Endothelial cell of umbilical vein (primary cell): Measurements from ENCODE around the gene SUPT3H. TPM values are rescaled to one million over a fixed set of nuclear protein-coding genes. Genes with fewer than 3 reads are reported as not detected.

ENCODE experiments used
- BruUV-seq: library from RNA; stranded (reverse); fragments of 400-500 nt; replicated peaks from 2 replicates; lab custom pipeline; 2021; lab: Mats Ljungman, UMichigan
- CTCF ChIA-PET: fragments of 300-600, 350-600 bp; sonication (Branson Sonifier 250); formaldehyde crosslinking; loops from one replicate; lab custom pipeline; 2021; ENCODE audit warnings: antibody characterized with exemption, inconsistent platforms; lab: Charles Lee
- POLR2A ChIA-PET: fragments of 300-600, 350-600 bp; sonication (Branson Sonifier 250); formaldehyde crosslinking; loops from one replicate; lab custom pipeline; 2021; ENCODE audit warnings: antibody characterized with exemption, inconsistent platforms; lab: Charles Lee
- DNase-seq: peaks from one replicate; pipeline ENCODE4 v3.0.0-alpha.2; 2011; ENCODE audit warnings: low read depth, low spot score
- FAIRE-seq: peaks from 2 replicates; lab custom pipeline; 2011; peaks lifted over from hg19 to GRCh38; lab: Jason Lieb, UNC
- H2AFZ ChIP-seq: 2 replicates; pipeline ENCODE4 v1.6.0; 2012; ENCODE audit warnings: low read depth, low read length, control low read depth, inconsistent platforms
- H3K27ac ChIP-seq: 2 replicates; pipeline ENCODE4 v1.5.1; 2011; ENCODE audit warnings: low read depth, mild to moderate bottlenecking, control low read depth, low read length, moderate library complexity; ENCODE audit not compliant: insufficient read depth
- H3K27me3 ChIP-seq, 2 experiments: 2 replicates each; pipeline versions ENCODE4 v1.6.0 to v1.6.1; 2011; ENCODE audit warnings: low read length in 2 of 2, mixed read lengths in 1 of 2; ENCODE audit not compliant: control insufficient read depth in 2 of 2, insufficient read depth in 2 of 2
- H3K36me3 ChIP-seq, 2 experiments: 2 replicates in 1 of 2; 3 replicates in 1 of 2; pipeline ENCODE4 v1.5.1; 2011; ENCODE audit warnings: low read length in 2 of 2, mild to moderate bottlenecking in 1 of 2, moderate library complexity in 1 of 2; ENCODE audit not compliant: control insufficient read depth in 2 of 2, insufficient read depth in 2 of 2; ENCODE audit errors: extremely low read depth in 1 of 2
- H3K4me1 ChIP-seq: 3 replicates; pipeline ENCODE4 v1.5.1; 2011; ENCODE audit warnings: mild to moderate bottlenecking, low read length; ENCODE audit not compliant: control insufficient read depth, insufficient read depth; ENCODE audit errors: extremely low read depth
- H3K4me2 ChIP-seq: 2 replicates; pipeline ENCODE4 v1.6.1; 2011; ENCODE audit warnings: low read length, control low read depth, mixed read lengths; ENCODE audit not compliant: insufficient read depth
- H3K4me3 ChIP-seq, 3 experiments: fragments of 200-600 bp in 1 of 3; sonication (generic), shearing (Covaris generic) in 1 of 3; replicated peaks in 1 of 3; 2 replicates each; pipeline ENCODE4 v1.5.1; 2011 to 2016; ENCODE audit warnings: control low read depth in 3 of 3, low read length in 3 of 3, mild to moderate bottlenecking in 2 of 3, inconsistent platforms in 1 of 3, low read depth in 1 of 3, moderate library complexity in 1 of 3; ENCODE audit not compliant: insufficient read depth in 1 of 3
- H3K79me2 ChIP-seq: 2 replicates; pipeline ENCODE4 v1.6.0; 2012; ENCODE audit warnings: low read length, inconsistent platforms; ENCODE audit not compliant: control insufficient read depth, insufficient read depth
- H3K9ac ChIP-seq: replicated peaks from 2 replicates; pipeline ENCODE3; 2011; ENCODE audit warnings: low read length, control low read depth; ENCODE audit not compliant: insufficient read depth; ENCODE audit errors: extremely low read depth
- H3K9me1 ChIP-seq: replicated peaks from 3 replicates; pipeline ENCODE4 v1.6.0; 2011; ENCODE audit warnings: mild to moderate bottlenecking, low read length; ENCODE audit not compliant: control insufficient read depth, insufficient read depth; ENCODE audit errors: extremely low read depth
- H3K9me3 ChIP-seq: replicated peaks from 2 replicates; pipeline ENCODE4 v1.5.1; 2012; ENCODE audit warnings: low read length, inconsistent platforms; ENCODE audit not compliant: control insufficient read depth, insufficient read depth
- H4K20me1 ChIP-seq: replicated peaks from 2 replicates; pipeline ENCODE3; 2011; ENCODE audit warnings: mild to moderate bottlenecking, low read length; ENCODE audit not compliant: control insufficient read depth, insufficient read depth; ENCODE audit errors: extremely low read depth
- CTCF ChIP-seq, 2 donors: IDR thresholded peaks; 1 replicate in 1 of 2; 2 replicates in 1 of 2; pipeline ENCODE4 v1.5.1; 2011; ENCODE audit warnings: low read length in 2 of 2, mild to moderate bottlenecking in 2 of 2, moderate library complexity in 2 of 2, control low read depth in 1 of 2, inconsistent platforms in 1 of 2, low read depth in 1 of 2; ENCODE audit not compliant: insufficient read depth in 1 of 2; ENCODE audit errors: extremely low read depth in 1 of 2
- EZH2 ChIP-seq: IDR thresholded peaks from 2 replicates; pipeline ENCODE4 v1.6.1; 2012; ENCODE audit warnings: borderline replicate concordance, low read depth, mild to moderate bottlenecking, moderate library complexity, low read length, inconsistent platforms; ENCODE audit not compliant: severe bottlenecking
- FOS ChIP-seq: IDR thresholded peaks from 2 replicates; pipeline ENCODE4 v1.6.1; 2011; ENCODE audit warnings: mild to moderate bottlenecking, low read length, moderate library complexity, borderline replicate concordance; ENCODE audit not compliant: insufficient read depth
- GATA2 ChIP-seq: IDR thresholded peaks from 2 replicates; pipeline ENCODE4 v1.7.0; 2011; ENCODE audit warnings: low read depth, mild to moderate bottlenecking, moderate library complexity, mixed read lengths, low read length; ENCODE audit not compliant: insufficient read length, insufficient read depth
- JUN ChIP-seq: IDR thresholded peaks from 2 replicates; pipeline ENCODE4 v1.6.1; 2011; ENCODE audit warnings: borderline replicate concordance, low read depth; ENCODE audit not compliant: insufficient read length, insufficient read depth
- MAX ChIP-seq: IDR thresholded peaks from 2 replicates; pipeline ENCODE4 v1.6.1; 2011; ENCODE audit not compliant: insufficient read depth, insufficient read length
- MYC ChIP-seq: IDR thresholded peaks from one replicate; pipeline ENCODE4 v1.6.1; 2011; ENCODE audit warnings: mild to moderate bottlenecking, low read depth, low read length
- POLR2A ChIP-seq: IDR thresholded peaks from 2 replicates; pipeline ENCODE4 v1.6.1; 2012; ENCODE audit warnings: low read depth, mild to moderate bottlenecking, control low read depth, low read length
- POLR2AphosphoS5 ChIP-seq: IDR thresholded peaks from 2 replicates; pipeline ENCODE4 v1.6.1; 2012; ENCODE audit warnings: low read depth, mild to moderate bottlenecking, control low read depth, low read length, moderate library complexity; ENCODE audit not compliant: insufficient read depth
- dilution Hi-C: fragments of 300-500 bp; cut with MboI; formaldehyde crosslinking; loops from one replicate; pipeline ENCODE4 v1.15.0; 2019; ENCODE audit warnings: low sequenced_read_pairs; ENCODE audit not compliant: extremely low pct_ligation_motif_present
- intact Hi-C: fragments of 100-400 bp; cut with micrococcal nuclease; formaldehyde crosslinking; loops from one replicate; pipeline ENCODE4 v1.10.0; 2022
- polyA plus RNA-seq, 4 experiments: library from polyadenylated mRNA; depleted of rRNA in 3 of 4; stranded (reverse) in 3 of 4; unstranded in 1 of 4; fragments of >200 nt; gene quantifications; 2 replicates each; pipeline versions ENCODE4 v1.2.1 to v1.2.3, GENCODE V29; 2011 to 2012; ENCODE audit warnings: missing spikeins in 1 of 4
- total RNA-seq: library from RNA; stranded (reverse); gene quantifications from 2 replicates; pipeline ENCODE4 v1.2.3, GENCODE V29; 2021

SUPT3H gene
- total and polyA plus RNA-seq, 2 donors (not counting 3 experiments of a cell fraction or from before 2014, with no cell fraction given) = 8.3 to 9.8 TPM

DNA sequence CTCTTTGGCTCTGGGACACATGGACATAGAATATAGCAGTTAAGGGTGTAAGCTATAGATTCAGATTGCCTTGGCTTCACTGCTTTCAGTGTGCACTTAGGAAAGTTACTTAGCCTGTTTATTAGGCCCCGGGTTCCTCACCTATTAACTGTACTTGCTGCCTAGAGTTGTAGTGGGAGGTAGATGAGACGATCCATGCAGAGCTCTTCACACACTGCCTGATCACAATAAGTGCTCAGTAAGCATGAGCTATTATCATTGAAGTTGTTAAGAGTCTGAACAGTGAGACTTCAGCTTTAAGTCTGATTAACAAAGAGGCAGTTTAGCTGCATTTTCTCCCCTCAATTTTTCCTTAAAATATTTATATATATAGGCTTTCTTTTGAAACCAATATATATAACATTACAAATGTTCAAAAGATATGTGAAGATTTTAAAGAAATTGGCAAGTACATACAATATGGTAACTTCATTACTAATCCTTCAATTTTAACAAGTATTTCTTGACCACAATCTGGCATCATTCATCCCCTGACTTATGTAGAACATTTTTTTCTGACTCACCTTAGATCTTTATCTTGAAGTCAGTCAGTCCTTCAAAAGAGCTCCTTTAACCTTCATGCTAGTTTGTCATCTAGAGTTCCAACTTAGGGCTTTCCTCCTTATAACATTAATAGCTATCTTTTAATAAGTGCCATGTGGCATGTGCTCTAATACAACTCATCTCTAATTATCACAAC, 20.5 kb upstream of the SUPT3H start:
- dilution Hi-C loops = no loop called here

More for the DNA sequence above, 20.5 kb upstream of the SUPT3H start:
- no peaks in the 10 kb centered on the region for H3K4me1 ChIP-seq
- no peak overlapping the region for H3K9ac ChIP-seq
- no peak for TF ChIP-seq MYC
- no peak for TF ChIP-seq POLR2A
- no peak for TF ChIP-seq GATA2
- no peak for TF ChIP-seq EZH2
- no peak for TF ChIP-seq POLR2AphosphoS5
- TF ChIP-seq JUN = no peak
- no peak for TF ChIP-seq CTCF (IDR thresholded peaks at IDR 0.05; ENCODE audit: extremely low read depth in 1 of 2, insufficient read depth in 1 of 2, low read depth in 1 of 2, low read length in 2 of 2)
- no peak for TF ChIP-seq MAX
- TF ChIP-seq FOS = no peak
- intact Hi-C loops = no loop called here
- no peaks in the 10 kb centered on the region for H4K20me1 ChIP-seq
- no peak overlapping the region for H2AFZ ChIP-seq
- DNase-seq (no peak), FAIRE-seq (no peak)
- peaks cover 1 to 12% of the 10 kb centered on the region in 2 experiments for H3K27me3 ChIP-seq
- H3K9me1 ChIP-seq = no peaks in the 10 kb centered on the region
- H3K9me3 ChIP-seq = no peaks in the 10 kb centered on the region
- no peak overlapping the region for H3K27ac ChIP-seq
- no peak overlapping the region for H3K4me2 ChIP-seq
- POLR2A ChIA-PET = interaction anchor here (0.7 kb wide), 1 partner anchor 683 kb away, joined by 8 read pairs; no protein-coding TSS in a partner anchor
- no peak overlapping the region for H3K4me3 ChIP-seq
- H3K36me3 ChIP-seq = no peaks in the 10 kb centered on the region
- BruUV-seq = no TSS peak
- no peaks in the 10 kb centered on the region for H3K79me2 ChIP-seq
- CTCF ChIA-PET = interaction anchor here (1.2 to 1.4 kb wide), 4 partner anchors 14 to 742 kb away, joined by 3 to 4 read pairs (median 4); partner anchors contain the start of gene SUPT3H
